ENCODE results near the gene FLII.

The FLII gene

GRCh38 chr17:18195246-18195645 lies 63.3 kb downstream of the FLII start:
- no peak for TF ChIP-seq CTCF (IDR thresholded peaks at IDR 0.05; ENCODE audit: control insufficient read depth, insufficient read depth, low read depth, low read length, missing control alignments)
- no peak for DNase-seq (ENCODE audit: low read depth)
- H3K4me3 ChIP-seq (ENCODE audit: control insufficient read depth, low read depth, low read length): no peak overlapping the region

All from AG09309 (cell line).